Fibroblast of lung (primary cell): ENCODE data around the gene MTR.

Experiments
- CTCF ChIP-seq, 2 donors: IDR thresholded peaks in 1 of 2; conservative IDR thresholded peaks in 1 of 2; 1 replicate in 1 of 2; 2 replicates in 1 of 2; pipeline ENCODE4 v1.5.1; 2011 to 2012; ENCODE audit warnings: low read length in 2 of 2, control low read depth in 1 of 2, inconsistent platforms in 1 of 2, low read depth in 1 of 2, mild to moderate bottlenecking in 1 of 2
- EZH2 ChIP-seq: IDR thresholded peaks from 2 replicates; pipeline ENCODE4 v1.5.1; 2012; ENCODE audit warnings: low read length, control low read depth, mild to moderate bottlenecking; ENCODE audit errors: missing control alignments

- no peak for TF ChIP-seq CTCF (conservative IDR thresholded peaks at IDR 0.05 in 1 of 2, IDR thresholded peaks at IDR 0.05 in 1 of 2; ENCODE audit: low read depth in 1 of 2, low read length in 2 of 2)
- no peak for TF ChIP-seq EZH2
Measured at GRCh38 chr1:236907205-236907604, 112.1 kb downstream of the MTR start.
